ENCODE results near the gene C1D.
"Not testable (repeated sequence)": the region's sequence is repeated elsewhere in the genome, so short reads cannot be mapped to it uniquely, and the experiment has no call there.

C1D gene

DNA sequence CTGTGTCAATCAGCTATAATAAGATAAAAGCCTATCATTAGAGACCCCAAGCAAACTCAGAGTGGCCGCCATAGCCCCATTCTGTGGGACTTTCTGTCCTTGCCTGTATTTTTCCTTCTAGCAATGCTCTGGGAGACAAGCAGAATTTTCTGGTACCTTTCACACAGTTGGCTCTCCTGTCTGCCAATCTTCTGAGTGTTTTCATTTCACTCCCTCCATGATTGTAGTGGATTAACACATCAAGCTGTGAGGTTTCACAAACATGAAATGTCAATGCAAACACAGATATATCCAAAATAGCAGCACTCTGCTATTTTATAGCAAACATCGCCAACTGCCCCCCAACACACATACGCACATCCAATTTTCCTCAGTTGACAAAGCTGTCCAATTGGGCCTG is 64.9 kb downstream of the C1D start:
- no peak for DNase-seq

DNA sequence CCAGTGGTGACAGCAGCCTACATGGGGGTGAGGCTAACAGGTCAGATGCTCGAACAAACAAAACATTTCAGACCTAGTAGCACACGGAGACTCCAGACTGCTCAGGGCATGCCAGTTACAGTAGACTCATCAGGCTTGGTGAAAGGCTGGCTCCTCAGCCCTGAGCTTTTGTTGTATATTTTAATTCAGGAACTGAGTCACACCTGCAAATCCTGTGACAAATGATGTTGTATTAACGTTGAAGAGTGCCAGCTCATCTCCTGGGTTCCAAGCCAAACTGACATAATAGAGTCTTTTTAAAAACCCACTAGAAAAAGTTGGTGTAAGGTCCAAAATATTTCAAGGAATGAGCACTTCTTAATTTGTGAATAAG is 65.3 kb downstream of the C1D start:
- no peak for DNase-seq

DNA sequence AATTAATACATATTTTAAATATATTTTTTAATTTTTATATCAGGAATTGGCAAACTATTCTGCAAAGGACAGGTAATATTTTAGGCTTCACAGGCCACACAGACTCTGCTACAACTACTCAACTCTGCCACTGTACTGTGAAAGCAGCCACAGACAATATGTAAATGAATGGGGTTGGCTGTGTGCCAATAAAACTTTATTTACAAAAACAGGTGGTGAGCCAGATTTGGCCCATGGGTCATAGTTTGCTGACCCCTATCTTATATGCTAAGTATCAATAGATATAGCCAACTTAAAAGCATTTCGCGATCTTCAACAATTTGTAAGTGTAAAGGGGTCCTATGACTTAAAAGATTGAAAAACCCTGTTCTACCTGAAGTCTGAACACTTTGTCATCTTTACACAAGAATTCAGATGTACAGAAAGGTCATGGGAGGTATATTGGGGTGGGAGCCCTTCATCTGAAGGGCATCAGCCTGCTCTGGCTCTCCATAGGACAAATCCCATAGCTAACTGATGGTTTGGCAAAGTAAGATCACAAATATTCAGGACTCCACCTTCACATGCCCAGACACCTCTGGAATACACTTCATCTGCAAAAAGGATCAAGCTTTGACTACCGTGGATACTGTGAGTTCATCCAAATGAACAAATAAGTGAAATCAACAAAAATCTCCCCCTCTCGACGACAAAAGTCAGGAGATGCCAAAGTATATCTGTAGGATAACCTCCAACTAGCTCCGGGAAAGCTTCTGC is 65.9 kb downstream of the C1D start:
- DNase-seq = no peak

DNA sequence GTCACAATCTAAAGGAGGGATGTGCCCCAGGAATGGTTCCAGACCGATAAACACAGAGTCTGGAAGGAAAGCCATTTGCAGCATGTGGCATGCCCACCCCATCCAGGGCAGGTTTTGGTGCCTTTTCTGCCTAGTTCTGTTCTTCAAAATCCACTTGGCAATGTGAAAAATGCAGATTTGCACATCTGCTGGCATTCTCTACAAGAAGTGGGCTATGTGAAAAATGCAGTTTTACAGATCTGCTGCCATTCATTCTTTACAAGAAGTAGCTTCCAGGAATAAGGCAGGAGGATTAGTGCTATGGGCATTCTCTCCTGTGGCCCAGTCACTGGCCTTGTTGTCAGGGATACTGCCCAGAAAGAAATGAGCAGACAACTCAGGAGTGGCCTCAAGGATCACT is 68.1 kb downstream of the C1D start:
- no peak for DNase-seq

DNA sequence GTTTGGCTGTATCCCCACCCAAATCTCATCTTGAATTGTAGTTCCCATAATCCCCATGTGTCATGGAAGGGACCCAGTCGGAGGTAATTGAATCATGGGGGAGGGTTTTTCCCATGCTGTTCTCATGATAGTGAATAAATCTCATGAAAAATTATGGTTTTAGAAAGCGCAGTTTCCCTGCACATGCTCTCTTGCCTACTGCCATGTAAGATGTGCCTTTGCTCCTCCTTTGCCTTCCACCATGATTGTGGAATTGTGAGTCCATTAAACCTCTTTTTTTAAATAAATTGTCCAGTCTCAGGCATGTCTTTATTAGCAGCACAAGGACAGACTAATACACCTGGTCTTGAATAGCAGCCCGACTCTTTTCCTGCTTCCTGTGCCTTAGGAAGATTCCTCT is 68.7 kb downstream of the C1D start:
- not testable (repeated sequence) for DNase-seq

DNA sequence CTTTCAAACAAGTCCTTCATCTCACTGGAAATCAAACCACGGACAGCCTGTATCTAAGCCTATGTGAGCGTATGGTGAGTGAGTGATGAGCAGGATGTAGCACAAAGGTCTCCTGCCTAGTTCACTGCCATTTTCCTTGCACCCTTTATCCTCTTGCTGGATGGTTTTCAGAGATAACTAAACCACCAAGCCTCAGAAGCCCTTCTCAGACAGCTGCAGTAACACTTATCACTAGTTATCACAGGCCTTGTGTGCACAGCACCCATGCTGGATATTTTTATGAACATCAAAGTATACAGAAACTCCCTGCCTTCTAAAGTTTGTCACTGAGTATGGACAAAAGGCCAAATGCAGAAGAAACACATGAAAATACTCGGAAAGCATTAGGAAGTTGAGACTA is 69.5 kb downstream of the C1D start:
- no peak for DNase-seq

DNA sequence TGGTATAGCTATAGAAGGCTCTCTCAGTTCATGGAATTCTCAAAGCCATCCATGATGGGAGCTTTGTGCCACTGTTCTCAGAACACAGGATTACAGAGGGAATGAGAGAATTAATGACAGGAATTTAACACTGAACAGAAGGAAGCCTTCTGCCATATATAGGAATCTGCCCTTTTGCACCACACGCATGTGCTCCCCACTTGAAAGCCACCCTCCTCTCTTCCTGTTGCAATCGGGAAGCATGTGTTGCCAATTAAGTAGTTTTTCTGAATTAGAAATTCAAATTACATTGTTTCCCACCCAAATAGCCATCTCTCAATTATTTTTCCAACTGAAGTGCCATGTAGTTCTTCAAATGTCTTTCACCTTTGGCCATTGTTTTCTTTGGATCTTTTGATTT is 71.3 kb downstream of the C1D start:
- no peak for DNase-seq
